ENCODE results near the gene MYBPC2. TPM values are rescaled to one million over a fixed set of nuclear protein-coding genes. Genes with fewer than 3 reads are reported as not detected.
A peak's percentile ranks its signal among the peaks of the same experiment; 100 is the strongest.
"Not testable (repeated sequence)": the region's sequence is repeated elsewhere in the genome, so short reads cannot be mapped to it uniquely, and the experiment has no call there.

Gene MYBPC2
- not detected for polyA plus RNA-seq

- peaks cover 11 to 13% of the 10 kb centered on the region in 2 donors for H3K4me1 Mint-ChIP-seq
- H3K36me3 Mint-ChIP-seq, result no peaks in the 10 kb centered on the region
- peak within 1 kb of the TSS; percentile 43 to 92 (median 84) for H3K27ac Mint-ChIP-seq
- peak in 1 of 3 donors; percentile 9 for DNase-seq
- peaks cover 6 to 16% (median 9%) of the 10 kb centered on the region in 3 donors for H3K27me3 Mint-ChIP-seq (ENCODE audit: low read depth in 3 of 3)
- H3K9me3 Mint-ChIP-seq, result no peaks in the 10 kb centered on the region
- H3K4me3 Mint-ChIP-seq, result peak within 1 kb of the TSS; percentile 91 to 95 (median 92)
Measured at GRCh38 chr19:50432221-50433028, at the start of gene MYBPC2. MYBPC2 (plus strand) TSS chr19:50432892; CDS start chr19:50432954, 62 bp downstream.

- Mint-ChIP-seq H3K4me3 (peak overlapping the region; percentile 90 to 99 (median 91)), H3K27me3 (ENCODE audit: low read depth in 3 of 3) (peaks cover 15 to 20% (median 19%) of the 10 kb centered on the region in 3 donors), H3K27ac (peak overlapping the region; percentile 88 to 96 (median 92)), H3K9me3 (no peaks in the 10 kb centered on the region), H3K4me1 (peaks cover 33 to 36% of the 10 kb centered on the region in 2 donors), H3K36me3 (peaks cover 12 to 26% (median 18%) of the 10 kb centered on the region in 3 donors)
- no peak for DNase-seq
Measured at GRCh38 chr19:50383001-50383851, 49.5 kb upstream of the MYBPC2 start.

- H3K4me1 Mint-ChIP-seq, result peaks cover 32 to 34% of the 10 kb centered on the region in 2 donors
- no peaks in the 10 kb centered on the region for H3K9me3 Mint-ChIP-seq
- peaks cover 12 to 24% (median 16%) of the 10 kb centered on the region in 3 donors for H3K36me3 Mint-ChIP-seq
- peak; percentile 99 for DNase-seq
- H3K27me3 Mint-ChIP-seq (ENCODE audit: low read depth in 3 of 3), result peaks cover 15 to 20% (median 19%) of the 10 kb centered on the region in 3 donors
- H3K4me3 Mint-ChIP-seq, result peak within 1 kb of the TSS; percentile 90 to 99 (median 91)
- peak within 1 kb of the TSS; percentile 88 to 96 (median 92) for H3K27ac Mint-ChIP-seq
Measured at GRCh38 chr19:50383852-50384684, 48.6 kb upstream of the MYBPC2 start, which contains the start of gene POLD1. POLD1 (plus strand) TSS chr19:50384347; CDS start chr19:50398852, 14,505 bp downstream.

- H3K4me1 Mint-ChIP-seq, result peaks cover 30% of the 10 kb centered on the region in 2 donors
- peak overlapping the region; percentile 90 to 99 (median 91) for H3K4me3 Mint-ChIP-seq
- H3K9me3 Mint-ChIP-seq, result no peaks in the 10 kb centered on the region
- peaks cover 8 to 16% (median 10%) of the 10 kb centered on the region in 3 donors for H3K36me3 Mint-ChIP-seq
- DNase-seq, result no peak
- peak overlapping the region; percentile 68 to 96 (median 92) for H3K27ac Mint-ChIP-seq
- peaks cover 15 to 19% (median 19%) of the 10 kb centered on the region in 3 donors for H3K27me3 Mint-ChIP-seq (ENCODE audit: low read depth in 3 of 3)
Measured at GRCh38 chr19:50384685-50385535, 47.8 kb upstream of the MYBPC2 start.

- no peak for DNase-seq
- Mint-ChIP-seq H3K27ac (peak overlapping the region in 3 of 6 donors; percentile 52 to 69 (median 54)), H3K4me1 (peaks cover 26 to 30% of the 10 kb centered on the region in 2 donors), H3K4me3 (peak overlapping the region in 4 of 5 donors; percentile 8 to 63 (median 44)), H3K27me3 (ENCODE audit: low read depth in 3 of 3) (peaks cover 15 to 16% (median 15%) of the 10 kb centered on the region in 3 donors), H3K9me3 (no peaks in the 10 kb centered on the region), H3K36me3 (peaks cover 0 to 7% (median 4%) of the 10 kb centered on the region in 3 donors)
Measured at GRCh38 chr19:50387176-50387867, 45.4 kb upstream of the MYBPC2 start.

GRCh38 chr19:50387868-50388245, 44.8 kb upstream of the MYBPC2 start:
- Mint-ChIP-seq H3K4me1 (peaks cover 26 to 30% of the 10 kb centered on the region in 2 donors), H3K36me3 (peaks cover 0 to 9% (median 4%) of the 10 kb centered on the region in 3 donors), H3K9me3 (no peaks in the 10 kb centered on the region), H3K4me3 (peak overlapping the region in 4 of 5 donors; percentile 8 to 63 (median 44)), H3K27me3 (ENCODE audit: low read depth in 3 of 3) (peaks cover 15 to 16% (median 15%) of the 10 kb centered on the region in 3 donors), H3K27ac (peak overlapping the region in 4 of 6 donors; percentile 33 to 69 (median 53))
- DNase-seq, result no peak

- peaks cover 3 to 14% (median 9%) of the 10 kb centered on the region in 3 donors for H3K36me3 Mint-ChIP-seq
- not testable (repeated sequence) for DNase-seq; H3K27me3 Mint-ChIP-seq (ENCODE audit: low read depth in 3 of 3); H3K4me3 Mint-ChIP-seq; H3K4me1 Mint-ChIP-seq; H3K27ac Mint-ChIP-seq; H3K9me3 Mint-ChIP-seq
Measured at GRCh38 chr19:50390295-50390694, 42.4 kb upstream of the MYBPC2 start.

- not testable (repeated sequence) for H3K9me3 Mint-ChIP-seq; H3K27me3 Mint-ChIP-seq (ENCODE audit: low read depth in 3 of 3); H3K4me3 Mint-ChIP-seq; H3K4me1 Mint-ChIP-seq; H3K27ac Mint-ChIP-seq; DNase-seq
- H3K36me3 Mint-ChIP-seq, result peaks cover 3 to 17% (median 9%) of the 10 kb centered on the region in 3 donors
Measured at GRCh38 chr19:50390952-50391351, 41.7 kb upstream of the MYBPC2 start.

- no peak overlapping the region for H3K27ac Mint-ChIP-seq
- H3K9me3 Mint-ChIP-seq, result no peaks in the 10 kb centered on the region
- H3K27me3 Mint-ChIP-seq (ENCODE audit: low read depth in 3 of 3), result no peaks in the 10 kb centered on the region
- H3K4me3 Mint-ChIP-seq, result no peak overlapping the region
- H3K4me1 Mint-ChIP-seq, result peaks cover under 1 to 3% of the 10 kb centered on the region in 2 donors
- H3K36me3 Mint-ChIP-seq, result peaks cover 4 to 13% (median 7%) of the 10 kb centered on the region in 3 donors
- DNase-seq, result no peak
Measured at GRCh38 chr19:50392759-50393158, 39.9 kb upstream of the MYBPC2 start.

- peaks cover 8 to 10% (median 9%) of the 10 kb centered on the region in 3 donors for H3K36me3 Mint-ChIP-seq
Measured at GRCh38 chr19:50393589-50393988, 39.1 kb upstream of the MYBPC2 start.

GRCh38 chr19:50394017-50394416, 38.7 kb upstream of the MYBPC2 start:
- peaks cover 8 to 10% (median 9%) of the 10 kb centered on the region in 3 donors for H3K36me3 Mint-ChIP-seq
- H3K4me1 Mint-ChIP-seq, result no peaks in the 10 kb centered on the region
- no peak overlapping the region for H3K4me3 Mint-ChIP-seq
- no peak overlapping the region for H3K27ac Mint-ChIP-seq
- no peak for DNase-seq
- peaks cover 0 to 2% (median 0%) of the 10 kb centered on the region in 3 donors for H3K27me3 Mint-ChIP-seq (ENCODE audit: low read depth in 3 of 3)
- H3K9me3 Mint-ChIP-seq, result no peaks in the 10 kb centered on the region

More at GRCh38 chr19:50393589-50393988, 39.1 kb upstream of the MYBPC2 start:
- H3K4me3 Mint-ChIP-seq, result no peak overlapping the region
- H3K9me3 Mint-ChIP-seq, result no peaks in the 10 kb centered on the region
- no peak for DNase-seq
- H3K27me3 Mint-ChIP-seq (ENCODE audit: low read depth in 3 of 3), result no peaks in the 10 kb centered on the region
- H3K4me1 Mint-ChIP-seq, result no peaks in the 10 kb centered on the region
- no peak overlapping the region for H3K27ac Mint-ChIP-seq
